ENCODE measurements around the gene MINDY4B.

MINDY4B gene

DNA sequence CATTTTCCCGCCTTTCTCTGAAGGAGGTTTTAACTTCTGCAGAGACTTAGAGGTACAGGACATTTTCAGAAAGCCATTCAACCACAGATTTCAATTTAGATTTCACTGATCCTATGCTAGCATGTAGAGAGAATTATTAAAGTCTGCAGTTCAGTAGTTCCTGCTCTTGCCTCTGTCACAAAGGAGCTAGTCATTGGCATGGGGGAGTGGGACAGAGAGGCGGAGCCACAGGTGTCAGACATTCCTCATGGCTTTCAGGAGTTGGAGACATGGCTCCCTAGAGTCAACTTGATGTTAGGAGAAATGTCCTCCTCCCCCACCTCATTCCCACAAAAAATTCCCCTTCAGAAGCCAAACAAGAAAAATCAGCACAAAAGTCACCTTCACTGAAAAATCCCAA, 76.2 kb downstream of the MINDY4B start:
- no peak for DNase-seq
- H3K27ac ChIP-seq: no peak overlapping the region
- no peaks in the 10 kb centered on the region for H3K36me3 ChIP-seq
- no peak overlapping the region for H3K4me3 ChIP-seq (ENCODE audit: low read depth, low read length)
- TF ChIP-seq, protein P1, sequence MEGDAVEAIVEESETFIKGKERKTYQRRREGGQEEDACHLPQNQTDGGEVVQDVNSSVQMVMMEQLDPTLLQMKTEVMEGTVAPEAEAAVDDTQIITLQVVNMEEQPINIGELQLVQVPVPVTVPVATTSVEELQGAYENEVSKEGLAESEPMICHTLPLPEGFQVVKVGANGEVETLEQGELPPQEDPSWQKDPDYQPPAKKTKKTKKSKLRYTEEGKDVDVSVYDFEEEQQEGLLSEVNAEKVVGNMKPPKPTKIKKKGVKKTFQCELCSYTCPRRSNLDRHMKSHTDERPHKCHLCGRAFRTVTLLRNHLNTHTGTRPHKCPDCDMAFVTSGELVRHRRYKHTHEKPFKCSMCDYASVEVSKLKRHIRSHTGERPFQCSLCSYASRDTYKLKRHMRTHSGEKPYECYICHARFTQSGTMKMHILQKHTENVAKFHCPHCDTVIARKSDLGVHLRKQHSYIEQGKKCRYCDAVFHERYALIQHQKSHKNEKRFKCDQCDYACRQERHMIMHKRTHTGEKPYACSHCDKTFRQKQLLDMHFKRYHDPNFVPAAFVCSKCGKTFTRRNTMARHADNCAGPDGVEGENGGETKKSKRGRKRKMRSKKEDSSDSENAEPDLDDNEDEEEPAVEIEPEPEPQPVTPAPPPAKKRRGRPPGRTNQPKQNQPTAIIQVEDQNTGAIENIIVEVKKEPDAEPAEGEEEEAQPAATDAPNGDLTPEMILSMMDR (IDR thresholded peaks at IDR 0.05; ENCODE audit: low read depth, low read length): no peak
- H3K9me3 ChIP-seq (ENCODE audit: severe bottlenecking): no peaks in the 10 kb centered on the region
- H3K27me3 ChIP-seq (ENCODE audit: insufficient read depth, low read depth, severe bottlenecking): peaks cover 72% of the 10 kb centered on the region

DNA sequence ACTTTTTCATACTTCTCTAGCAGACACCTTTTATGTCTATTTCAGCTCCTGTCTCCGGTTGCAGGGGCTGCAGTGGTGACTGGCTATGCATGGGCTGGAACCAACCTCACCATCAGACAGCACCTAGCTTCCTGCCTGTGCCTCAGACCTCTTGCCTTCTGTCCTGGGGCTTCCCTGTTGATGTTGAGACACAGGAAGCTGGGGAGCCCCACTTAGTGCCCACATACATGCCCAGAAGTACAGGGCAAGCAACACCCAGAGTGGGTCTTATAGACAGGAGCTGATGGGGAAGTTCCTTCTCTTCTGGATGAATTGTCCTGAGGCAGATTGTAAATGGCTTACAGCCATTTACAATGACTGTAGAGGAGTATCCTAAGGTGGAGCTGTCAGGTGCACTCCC, 77.0 kb downstream of the MINDY4B start:
- TF ChIP-seq, protein P1 (IDR thresholded peaks at IDR 0.05; ENCODE audit: low read depth, low read length): no peak
- Histone ChIP-seq H3K4me3 (ENCODE audit: low read depth, low read length) (no peak overlapping the region), H3K36me3 (no peaks in the 10 kb centered on the region), H3K27me3 (ENCODE audit: insufficient read depth, low read depth, severe bottlenecking) (peaks cover 79% of the 10 kb centered on the region), H3K9me3 (ENCODE audit: severe bottlenecking) (no peaks in the 10 kb centered on the region), H3K27ac (no peak overlapping the region)
- DNase-seq: no peak

DNA sequence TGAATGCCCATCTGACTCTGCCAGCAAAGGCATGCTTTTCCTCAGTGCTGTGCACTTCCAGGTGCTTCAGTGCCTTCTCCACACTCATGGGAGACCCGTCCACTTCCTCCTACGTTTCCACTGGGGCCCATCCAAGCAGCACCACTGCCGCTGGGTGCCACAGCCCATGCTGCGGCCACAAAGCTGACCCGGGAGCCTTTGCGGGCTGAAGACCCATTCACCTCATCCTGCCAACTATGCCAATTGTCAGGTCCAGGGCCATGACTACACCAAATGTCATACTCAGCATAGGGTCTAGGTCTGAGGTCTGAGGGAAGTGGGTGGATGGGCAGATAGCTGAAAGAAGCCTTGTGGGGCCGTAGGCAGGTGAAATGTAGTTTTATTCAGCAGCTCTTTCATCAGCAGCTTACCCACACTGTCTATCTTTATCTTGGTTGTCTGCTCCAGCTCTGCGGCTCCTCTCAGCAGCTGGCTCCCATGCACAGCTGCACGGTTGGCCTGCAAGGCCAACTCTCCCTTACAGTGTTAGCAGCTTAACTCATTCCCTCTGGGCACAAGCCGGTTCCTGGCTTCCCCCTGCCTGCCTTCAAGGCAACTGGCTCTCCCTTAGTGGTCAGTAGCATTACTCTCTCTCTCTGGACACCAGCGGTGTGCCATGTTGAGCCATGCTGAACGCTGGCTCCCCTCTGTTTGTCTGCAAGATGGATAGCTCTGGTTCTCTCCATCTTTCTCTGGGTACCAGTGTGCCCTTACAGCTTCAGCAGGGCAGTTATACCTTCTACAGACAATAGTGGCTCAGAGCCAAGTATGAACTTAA, 78.6 kb downstream of the MINDY4B start:
- Histone ChIP-seq H3K36me3 (no peaks in the 10 kb centered on the region), H3K4me3 (ENCODE audit: low read depth, low read length) (no peak overlapping the region), H3K9me3 (ENCODE audit: severe bottlenecking) (peaks cover 3% of the 10 kb centered on the region), H3K27me3 (ENCODE audit: insufficient read depth, low read depth, severe bottlenecking) (peaks cover 85% of the 10 kb centered on the region), H3K27ac (no peak overlapping the region)
- TF ChIP-seq, protein P1 (IDR thresholded peaks at IDR 0.05; ENCODE audit: low read depth, low read length): no peak
- DNase-seq: no peak

DNA sequence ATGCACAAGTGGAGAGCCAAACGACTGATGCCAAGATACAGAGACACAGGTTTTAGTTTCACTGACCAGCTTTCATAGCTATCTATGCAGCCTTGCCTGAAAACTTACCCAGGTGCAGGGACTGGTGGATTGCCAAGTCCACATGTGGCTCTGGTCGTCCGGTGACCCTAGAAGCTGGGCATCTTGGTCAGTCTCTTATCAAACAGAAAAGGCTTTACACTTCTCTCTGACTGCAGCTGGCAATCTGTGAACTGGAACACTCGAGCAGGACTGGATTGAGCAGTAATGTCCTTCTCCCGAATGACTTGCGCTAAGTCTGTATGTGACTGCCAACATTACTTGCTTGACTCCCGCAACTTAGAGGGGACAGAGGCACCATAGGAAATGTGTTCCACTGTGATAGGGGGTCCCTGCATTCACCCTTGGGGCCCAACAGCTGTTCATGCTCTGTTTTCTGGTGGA, 79.3 kb downstream of the MINDY4B start:
- Histone ChIP-seq H3K27me3 (ENCODE audit: insufficient read depth, low read depth, severe bottlenecking) (peaks cover 79% of the 10 kb centered on the region), H3K4me3 (ENCODE audit: low read depth, low read length) (no peak overlapping the region), H3K27ac (no peak overlapping the region), H3K36me3 (no peaks in the 10 kb centered on the region), H3K9me3 (ENCODE audit: severe bottlenecking) (peaks cover 3% of the 10 kb centered on the region)
- no peak for DNase-seq
- TF ChIP-seq, protein P1 (IDR thresholded peaks at IDR 0.05; ENCODE audit: low read depth, low read length): no peak

DNA sequence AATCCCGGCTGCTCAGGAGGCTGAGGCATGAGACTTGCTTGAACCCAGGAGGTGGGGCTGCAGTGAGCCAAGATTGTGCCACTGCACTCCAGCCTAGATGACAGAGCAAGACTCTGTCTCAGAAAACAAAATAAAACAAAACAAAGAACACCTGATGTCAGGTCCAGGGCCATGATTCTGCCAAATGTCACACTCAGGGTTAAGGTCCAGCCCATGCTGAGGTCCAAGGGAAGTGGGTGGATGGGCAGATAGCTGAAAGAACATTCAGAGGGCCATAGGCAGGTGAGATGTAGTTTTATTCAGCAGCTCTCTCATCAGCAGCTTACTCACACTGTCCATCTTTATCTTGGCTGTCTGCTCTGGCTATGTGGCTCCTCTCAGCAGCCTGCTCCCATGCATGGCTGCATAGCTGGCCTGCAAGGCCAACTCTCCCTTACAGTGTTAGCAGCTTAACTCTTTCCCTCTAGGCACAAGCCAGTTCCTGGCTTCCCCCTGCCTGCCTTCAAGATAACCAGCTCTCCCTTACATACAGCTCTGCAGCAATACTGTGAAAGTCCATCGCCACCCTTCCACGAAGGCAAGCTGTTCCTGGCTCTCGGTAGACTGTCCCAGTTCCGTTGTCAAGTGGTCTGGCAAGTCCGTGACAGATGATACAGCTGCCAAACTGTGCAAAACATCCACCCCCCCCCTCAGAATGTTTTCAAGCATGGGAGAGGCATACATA, 79.9 kb downstream of the MINDY4B start:
- Histone ChIP-seq H3K9me3 (ENCODE audit: severe bottlenecking) (peaks cover 3% of the 10 kb centered on the region), H3K27me3 (ENCODE audit: insufficient read depth, low read depth, severe bottlenecking) (peaks cover 75% of the 10 kb centered on the region), H3K4me3 (ENCODE audit: low read depth, low read length) (no peak overlapping the region), H3K36me3 (no peaks in the 10 kb centered on the region), H3K27ac (no peak overlapping the region)
- DNase-seq: no peak
- TF ChIP-seq, protein P1 (IDR thresholded peaks at IDR 0.05; ENCODE audit: low read depth, low read length): no peak
